GM12873 (cell line): ENCODE data around the gene MRPL45.

Experiments used
- TF ChIP-seq, protein P1 (sequence below): IDR thresholded peaks from 2 replicates; pipeline ENCODE4 v1.5.1; 2012; ENCODE audit warnings: low read depth, mild to moderate bottlenecking, moderate library complexity, low read length, control low read depth; ENCODE audit not compliant: insufficient read depth; ENCODE audit errors: missing control alignments

MRPL45 gene

DNA sequence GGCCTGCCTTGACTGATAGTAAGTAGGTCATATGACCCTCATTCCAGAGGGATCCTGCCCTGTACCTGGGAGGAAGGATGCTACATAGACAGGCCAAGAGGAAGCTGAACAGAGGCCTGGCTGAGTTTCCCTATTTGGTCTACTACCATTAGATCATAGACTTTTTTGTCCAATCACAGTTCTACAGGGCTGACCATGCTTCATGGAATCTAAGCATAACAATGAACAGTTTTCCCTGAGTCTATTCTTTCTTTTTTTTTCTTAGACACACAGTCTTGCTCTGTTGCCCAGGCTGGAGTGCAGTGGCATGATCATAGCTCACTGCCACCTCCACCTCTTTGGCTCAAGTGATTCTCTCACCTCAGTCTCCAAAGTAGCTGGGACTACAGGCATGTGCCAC, 42.9 kb downstream of the MRPL45 start:
- TF ChIP-seq, protein P1, sequence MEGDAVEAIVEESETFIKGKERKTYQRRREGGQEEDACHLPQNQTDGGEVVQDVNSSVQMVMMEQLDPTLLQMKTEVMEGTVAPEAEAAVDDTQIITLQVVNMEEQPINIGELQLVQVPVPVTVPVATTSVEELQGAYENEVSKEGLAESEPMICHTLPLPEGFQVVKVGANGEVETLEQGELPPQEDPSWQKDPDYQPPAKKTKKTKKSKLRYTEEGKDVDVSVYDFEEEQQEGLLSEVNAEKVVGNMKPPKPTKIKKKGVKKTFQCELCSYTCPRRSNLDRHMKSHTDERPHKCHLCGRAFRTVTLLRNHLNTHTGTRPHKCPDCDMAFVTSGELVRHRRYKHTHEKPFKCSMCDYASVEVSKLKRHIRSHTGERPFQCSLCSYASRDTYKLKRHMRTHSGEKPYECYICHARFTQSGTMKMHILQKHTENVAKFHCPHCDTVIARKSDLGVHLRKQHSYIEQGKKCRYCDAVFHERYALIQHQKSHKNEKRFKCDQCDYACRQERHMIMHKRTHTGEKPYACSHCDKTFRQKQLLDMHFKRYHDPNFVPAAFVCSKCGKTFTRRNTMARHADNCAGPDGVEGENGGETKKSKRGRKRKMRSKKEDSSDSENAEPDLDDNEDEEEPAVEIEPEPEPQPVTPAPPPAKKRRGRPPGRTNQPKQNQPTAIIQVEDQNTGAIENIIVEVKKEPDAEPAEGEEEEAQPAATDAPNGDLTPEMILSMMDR: no peak

DNA sequence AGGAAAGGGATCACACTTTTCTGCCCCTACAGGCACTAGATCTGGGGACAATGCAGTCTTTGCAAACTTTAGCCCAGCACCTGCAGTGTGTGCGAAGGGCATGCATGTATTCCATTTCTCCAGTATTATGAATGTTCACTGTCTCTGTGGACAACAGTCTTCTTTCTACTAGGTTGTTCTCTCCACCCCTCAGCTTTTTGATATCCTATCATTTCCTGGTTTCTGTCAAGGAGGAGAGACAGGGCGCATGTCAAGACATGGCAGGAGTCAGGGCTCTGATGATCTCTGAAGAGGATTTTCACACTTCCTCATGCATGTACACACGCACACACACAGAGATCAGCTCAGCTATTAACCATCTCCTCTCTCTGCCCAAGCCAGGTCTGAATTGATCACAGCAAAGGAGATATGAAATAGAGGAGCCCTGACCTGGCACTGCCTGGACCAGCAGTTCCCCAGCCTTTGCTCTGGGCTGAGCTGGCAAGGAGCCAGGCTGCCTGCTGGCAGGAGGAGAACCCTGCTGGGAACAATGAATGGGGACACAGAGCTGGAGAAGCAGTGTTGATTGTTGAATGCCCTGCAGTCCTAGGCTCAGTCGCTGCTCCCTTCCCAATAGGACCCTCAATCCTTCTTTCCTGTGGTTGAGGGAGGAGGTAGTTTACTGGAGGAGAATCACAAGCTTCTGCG, 44.2 kb downstream of the MRPL45 start:
- TF ChIP-seq, protein P1: no peak

DNA sequence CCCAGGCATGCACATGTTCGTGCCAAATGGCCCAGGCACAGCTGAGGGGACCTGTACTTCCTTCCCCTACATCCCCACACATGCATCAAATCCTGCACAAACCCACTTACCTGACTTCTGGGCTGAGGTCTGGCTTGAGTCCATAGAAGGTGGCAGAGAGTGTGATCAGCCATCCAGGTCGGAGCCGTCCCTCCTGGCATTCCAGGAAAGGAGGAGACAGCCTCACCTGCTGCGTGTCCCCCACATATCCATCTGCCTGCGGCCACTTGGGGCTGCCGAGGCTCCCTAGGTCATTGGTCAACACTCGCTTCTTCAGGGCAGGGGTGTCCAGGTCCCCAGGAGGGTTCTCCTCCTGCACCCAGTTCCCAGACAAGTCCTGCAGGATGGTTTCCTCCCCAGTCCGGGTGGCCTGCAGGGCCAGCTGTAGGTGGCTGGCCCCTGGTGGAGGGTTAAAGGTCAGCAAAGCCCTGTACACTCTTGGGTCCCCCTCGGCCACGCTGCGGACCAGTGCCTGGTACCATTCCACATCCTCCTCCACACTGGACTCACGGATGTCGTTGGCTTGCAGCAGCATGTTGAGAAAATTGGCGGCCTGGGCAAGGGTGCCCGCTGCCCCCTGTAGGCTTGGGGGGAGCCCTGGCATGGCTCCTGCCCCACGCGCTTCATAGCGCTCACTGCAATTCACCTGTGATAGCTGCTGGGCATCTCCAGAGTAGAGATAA, 46.1 kb downstream of the MRPL45 start:
- TF ChIP-seq, protein P1: no peak

DNA sequence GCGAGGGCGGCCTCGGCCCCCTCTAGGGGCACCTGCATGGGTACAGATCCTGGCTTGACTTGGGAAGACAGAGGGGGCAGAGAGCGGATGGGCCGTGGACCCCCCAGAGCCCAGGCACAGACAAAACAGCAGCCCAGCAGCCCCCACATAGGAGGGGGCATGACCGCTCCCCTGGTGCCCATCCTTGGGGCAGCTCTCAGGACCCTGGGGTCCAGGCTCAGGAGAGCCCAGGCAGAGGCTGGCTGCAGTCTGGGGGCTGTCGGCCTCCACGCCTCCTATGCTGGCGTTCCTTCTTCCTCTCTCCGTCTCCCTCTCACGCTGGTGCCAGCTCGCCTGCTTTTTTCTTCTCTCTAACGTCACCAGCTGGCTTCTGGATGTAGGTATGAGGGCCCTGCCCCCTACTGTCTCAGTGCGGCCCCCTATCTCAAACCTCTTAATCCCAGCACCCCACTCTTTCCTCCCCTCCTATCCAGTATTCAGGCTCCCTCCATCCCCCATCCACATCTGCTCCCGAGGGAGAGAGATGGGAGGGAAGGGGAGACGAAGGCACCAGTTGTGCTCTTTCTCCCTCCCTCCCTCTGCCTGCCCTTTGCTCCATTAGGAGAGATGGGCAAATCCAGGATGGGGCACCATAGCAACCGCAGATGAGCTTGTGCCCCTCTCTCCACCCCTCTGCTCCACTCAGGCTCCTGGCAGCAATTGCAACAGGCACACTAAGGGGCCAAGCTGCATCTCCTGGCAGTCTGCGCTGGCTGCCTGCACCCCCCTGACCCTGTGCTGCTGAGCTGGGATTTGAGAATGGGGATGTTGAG, 46.8 kb downstream of the MRPL45 start, which contains the start of gene GPR179:
GPR179 (minus strand) TSS at position 349 of the 812 bp plus-strand sequence; CDS start at position 182, 167 bp downstream.
- TF ChIP-seq, protein P1: no peak

DNA sequence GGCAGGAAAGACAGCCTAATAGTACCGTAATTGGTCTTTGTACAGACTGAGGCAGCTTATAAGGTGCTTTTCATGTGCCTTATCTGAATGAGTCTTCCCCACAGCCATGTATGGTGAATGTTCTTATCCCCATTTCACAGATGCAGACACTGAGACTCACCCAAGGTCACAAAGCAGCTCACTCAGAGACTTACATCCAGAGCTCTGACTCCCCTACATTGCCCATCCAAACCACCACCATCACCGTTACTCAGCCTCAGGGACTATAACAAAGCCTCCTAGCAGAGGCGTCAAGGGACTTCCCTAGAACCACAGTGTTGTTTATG, 47.4 kb downstream of the MRPL45 start:
- TF ChIP-seq, protein P1: no peak

DNA sequence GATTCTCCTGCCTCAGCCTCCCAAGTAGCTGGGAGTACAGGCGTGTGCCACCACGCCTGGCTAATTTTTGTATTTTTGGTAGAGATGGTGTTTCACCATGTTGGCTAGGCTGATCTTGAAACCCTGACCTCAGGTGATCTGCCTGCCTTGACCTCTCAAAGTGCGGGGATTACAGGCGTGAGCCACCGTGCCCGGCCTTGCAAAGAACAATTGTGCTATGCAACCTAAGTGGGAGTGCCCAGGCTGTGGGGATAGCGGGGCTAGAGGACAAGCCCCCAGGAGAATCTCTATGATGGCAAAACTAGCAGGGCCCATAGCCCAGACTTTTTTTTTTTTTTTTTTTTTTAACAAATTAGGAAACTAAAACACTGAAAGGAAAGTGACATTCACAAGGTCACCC, 48.8 kb downstream of the MRPL45 start:
- TF ChIP-seq, protein P1: no peak
